ENCODE measurements around the gene SLIT3.
A peak's percentile ranks its signal among the peaks of the same experiment; 100 is the strongest.

SLIT3 gene

GRCh38 chr5:169219961-169220360 lies 81.0 kb downstream of the SLIT3 start:
- TF ChIP-seq CTCF (IDR thresholded peaks at IDR 0.05), result no peak
- Histone ChIP-seq H3K9ac (no peak overlapping the region), H3K4me3 (ENCODE audit: low read depth, low read length) (no peak overlapping the region)

GRCh38 chr5:169219351-169219750 lies 81.6 kb downstream of the SLIT3 start:
- H3K4me2 ChIP-seq (ENCODE audit: low read length), result peak overlapping the region; percentile 52
- no peak overlapping the region for H2AFZ ChIP-seq
- H3K79me2 ChIP-seq, result peaks cover under 1% of the 10 kb centered on the region
- peak overlapping the region; percentile 97 for H3K27ac ChIP-seq
- H3K4me1 ChIP-seq, result peaks cover 89% of the 10 kb centered on the region
- H3K27me3 ChIP-seq (ENCODE audit: control insufficient read depth, insufficient read depth, low read length), result no peaks in the 10 kb centered on the region
- no peaks in the 10 kb centered on the region for H3K36me3 ChIP-seq (ENCODE audit: control insufficient read depth, insufficient read depth, low read length)
- H3K9ac ChIP-seq, result peak overlapping the region; percentile 19
- peak overlapping the region; percentile 24 for H3K4me3 ChIP-seq (ENCODE audit: low read depth, low read length)
- H3K9me3 ChIP-seq (ENCODE audit: control insufficient read depth, low read length), result no peaks in the 10 kb centered on the region
- no peak for TF ChIP-seq CTCF (IDR thresholded peaks at IDR 0.05)

More at GRCh38 chr5:169219961-169220360, 81.0 kb downstream of the SLIT3 start:
- Histone ChIP-seq H3K4me2 (ENCODE audit: low read length) (peak overlapping the region; percentile 52), H3K27ac (peak overlapping the region; percentile 97), H3K27me3 (ENCODE audit: control insufficient read depth, insufficient read depth, low read length) (no peaks in the 10 kb centered on the region), H3K4me1 (peaks cover 85% of the 10 kb centered on the region), H3K79me2 (peaks cover 4% of the 10 kb centered on the region), H2AFZ (no peak overlapping the region), H3K36me3 (ENCODE audit: control insufficient read depth, insufficient read depth, low read length) (no peaks in the 10 kb centered on the region), H3K9me3 (ENCODE audit: control insufficient read depth, low read length) (no peaks in the 10 kb centered on the region)

GRCh38 chr5:169218861-169219260 lies 82.1 kb downstream of the SLIT3 start:
- H3K4me3 ChIP-seq (ENCODE audit: low read depth, low read length), result peak overlapping the region; percentile 24
- H3K9me3 ChIP-seq (ENCODE audit: control insufficient read depth, low read length), result no peaks in the 10 kb centered on the region
- peak overlapping the region; percentile 19 for H3K9ac ChIP-seq

GRCh38 chr5:169218176-169218575 lies 82.8 kb downstream of the SLIT3 start:
- Histone ChIP-seq H3K9me3 (ENCODE audit: control insufficient read depth, low read length) (no peaks in the 10 kb centered on the region), H3K4me1 (peaks cover 92% of the 10 kb centered on the region), H3K36me3 (ENCODE audit: control insufficient read depth, insufficient read depth, low read length) (no peaks in the 10 kb centered on the region), H3K27me3 (ENCODE audit: control insufficient read depth, insufficient read depth, low read length) (no peaks in the 10 kb centered on the region), H3K9ac (no peak overlapping the region), H2AFZ (no peak overlapping the region), H3K79me2 (no peaks in the 10 kb centered on the region), H3K27ac (peak overlapping the region; percentile 97), H3K4me3 (ENCODE audit: low read depth, low read length) (peak overlapping the region; percentile 29), H3K4me2 (ENCODE audit: low read length) (peak overlapping the region; percentile 52)
- TF ChIP-seq CTCF (IDR thresholded peaks at IDR 0.05), result no peak

More at GRCh38 chr5:169218861-169219260, 82.1 kb downstream of the SLIT3 start:
- no peak for TF ChIP-seq CTCF (IDR thresholded peaks at IDR 0.05)
- peaks cover 92% of the 10 kb centered on the region for H3K4me1 ChIP-seq
- no peaks in the 10 kb centered on the region for H3K27me3 ChIP-seq (ENCODE audit: control insufficient read depth, insufficient read depth, low read length)
- no peaks in the 10 kb centered on the region for H3K79me2 ChIP-seq
- peak overlapping the region; percentile 52 for H3K4me2 ChIP-seq (ENCODE audit: low read length)
- H3K36me3 ChIP-seq (ENCODE audit: control insufficient read depth, insufficient read depth, low read length), result no peaks in the 10 kb centered on the region
- peak overlapping the region; percentile 97 for H3K27ac ChIP-seq
- H2AFZ ChIP-seq, result no peak overlapping the region

GRCh38 chr5:169216866-169217265 lies 84.1 kb downstream of the SLIT3 start:
- H3K4me3 ChIP-seq (ENCODE audit: low read depth, low read length), result peak overlapping the region; percentile 29
- peak overlapping the region; percentile 97 for H3K27ac ChIP-seq
- H2AFZ ChIP-seq, result peak overlapping the region; percentile 23
- no peak overlapping the region for H3K9ac ChIP-seq
- no peaks in the 10 kb centered on the region for H3K27me3 ChIP-seq (ENCODE audit: control insufficient read depth, insufficient read depth, low read length)
- no peaks in the 10 kb centered on the region for H3K79me2 ChIP-seq
- TF ChIP-seq CTCF (IDR thresholded peaks at IDR 0.05), result no peak
- no peaks in the 10 kb centered on the region for H3K9me3 ChIP-seq (ENCODE audit: control insufficient read depth, low read length)
- H3K4me1 ChIP-seq, result peaks cover 83% of the 10 kb centered on the region
- no peaks in the 10 kb centered on the region for H3K36me3 ChIP-seq (ENCODE audit: control insufficient read depth, insufficient read depth, low read length)
- H3K4me2 ChIP-seq (ENCODE audit: low read length), result peak overlapping the region; percentile 46
